22Rv1 (cell line): ENCODE results near the gene FBXO10.

Experiments
- ZFX ChIP-seq: fragments of 450-650 bp; IDR thresholded peaks from 2 replicates; pipeline ENCODE4 v1.6.1; 2017; ENCODE audit warnings: antibody characterized with exemption, borderline replicate concordance
- TF ChIP-seq, protein P1 (sequence below): fragments of 450-650 bp; IDR thresholded peaks from 2 replicates; pipeline ENCODE4 v1.5.1; 2017; ENCODE audit warnings: mild to moderate bottlenecking

- TF ChIP-seq, protein P1, sequence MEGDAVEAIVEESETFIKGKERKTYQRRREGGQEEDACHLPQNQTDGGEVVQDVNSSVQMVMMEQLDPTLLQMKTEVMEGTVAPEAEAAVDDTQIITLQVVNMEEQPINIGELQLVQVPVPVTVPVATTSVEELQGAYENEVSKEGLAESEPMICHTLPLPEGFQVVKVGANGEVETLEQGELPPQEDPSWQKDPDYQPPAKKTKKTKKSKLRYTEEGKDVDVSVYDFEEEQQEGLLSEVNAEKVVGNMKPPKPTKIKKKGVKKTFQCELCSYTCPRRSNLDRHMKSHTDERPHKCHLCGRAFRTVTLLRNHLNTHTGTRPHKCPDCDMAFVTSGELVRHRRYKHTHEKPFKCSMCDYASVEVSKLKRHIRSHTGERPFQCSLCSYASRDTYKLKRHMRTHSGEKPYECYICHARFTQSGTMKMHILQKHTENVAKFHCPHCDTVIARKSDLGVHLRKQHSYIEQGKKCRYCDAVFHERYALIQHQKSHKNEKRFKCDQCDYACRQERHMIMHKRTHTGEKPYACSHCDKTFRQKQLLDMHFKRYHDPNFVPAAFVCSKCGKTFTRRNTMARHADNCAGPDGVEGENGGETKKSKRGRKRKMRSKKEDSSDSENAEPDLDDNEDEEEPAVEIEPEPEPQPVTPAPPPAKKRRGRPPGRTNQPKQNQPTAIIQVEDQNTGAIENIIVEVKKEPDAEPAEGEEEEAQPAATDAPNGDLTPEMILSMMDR, result no peak
- TF ChIP-seq ZFX, result no peak
Observed at GRCh38 chr9:37534901-37535300, 41.3 kb downstream of the FBXO10 start.
